ENCODE measurements around the gene ACKR2. TPM values are rescaled to one million over a fixed set of nuclear protein-coding genes. Genes with fewer than 3 reads are reported as not detected.

ACKR2 gene
- total and polyA plus RNA-seq, 2 of the 13 experiments (the other 11 are each of a cell fraction or from before 2014, with no cell fraction given) = 1.1 to 1.9 TPM

DNA sequence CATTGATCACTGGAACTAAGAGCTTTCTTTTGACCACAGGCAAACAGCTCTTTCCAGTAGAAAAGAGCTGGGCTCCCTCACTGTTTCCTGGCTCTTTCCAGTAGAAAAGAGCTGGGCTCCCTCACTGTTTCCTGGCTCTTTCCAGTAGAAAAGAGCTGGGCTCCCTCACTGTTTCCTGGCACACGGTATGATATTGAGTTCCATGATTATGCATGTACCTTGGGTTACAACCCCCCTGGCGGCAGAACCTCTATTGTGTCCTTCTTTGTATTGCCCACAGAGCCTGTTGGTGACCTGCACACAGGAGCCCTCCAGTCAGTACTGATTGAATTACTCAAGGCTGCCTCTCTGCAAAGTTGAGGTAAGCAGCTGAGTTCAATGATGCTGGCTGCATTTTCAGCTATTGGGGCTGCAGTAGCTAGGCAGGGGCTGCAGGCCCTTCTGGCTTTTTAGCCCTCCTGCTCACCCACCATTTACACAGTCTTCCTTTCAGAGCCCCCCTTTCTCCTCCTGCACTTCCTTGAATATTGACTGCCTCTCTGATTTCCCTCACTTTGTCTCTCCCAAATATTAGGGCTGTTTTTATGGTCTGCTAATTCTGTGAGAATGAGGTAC is 10.2 kb downstream of the ACKR2 start (continued):
- TF ChIP-seq, protein P1, sequence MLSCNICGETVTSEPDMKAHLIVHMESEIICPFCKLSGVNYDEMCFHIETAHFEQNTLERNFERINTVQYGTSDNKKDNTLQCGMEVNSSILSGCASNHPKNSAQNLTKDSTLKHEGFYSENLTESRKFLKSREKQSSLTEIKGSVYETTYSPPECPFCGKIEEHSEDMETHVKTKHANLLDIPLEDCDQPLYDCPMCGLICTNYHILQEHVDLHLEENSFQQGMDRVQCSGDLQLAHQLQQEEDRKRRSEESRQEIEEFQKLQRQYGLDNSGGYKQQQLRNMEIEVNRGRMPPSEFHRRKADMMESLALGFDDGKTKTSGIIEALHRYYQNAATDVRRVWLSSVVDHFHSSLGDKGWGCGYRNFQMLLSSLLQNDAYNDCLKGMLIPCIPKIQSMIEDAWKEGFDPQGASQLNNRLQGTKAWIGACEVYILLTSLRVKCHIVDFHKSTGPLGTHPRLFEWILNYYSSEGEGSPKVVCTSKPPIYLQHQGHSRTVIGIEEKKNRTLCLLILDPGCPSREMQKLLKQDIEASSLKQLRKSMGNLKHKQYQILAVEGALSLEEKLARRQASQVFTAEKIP (CRISPR knock-in tag; IDR thresholded peaks at IDR 0.05; ENCODE audit: borderline replicate concordance) = no peak
- no peak for TF ChIP-seq RCOR2 (CRISPR knock-in tag; IDR thresholded peaks at IDR 0.05)
- TF ChIP-seq, protein P2, sequence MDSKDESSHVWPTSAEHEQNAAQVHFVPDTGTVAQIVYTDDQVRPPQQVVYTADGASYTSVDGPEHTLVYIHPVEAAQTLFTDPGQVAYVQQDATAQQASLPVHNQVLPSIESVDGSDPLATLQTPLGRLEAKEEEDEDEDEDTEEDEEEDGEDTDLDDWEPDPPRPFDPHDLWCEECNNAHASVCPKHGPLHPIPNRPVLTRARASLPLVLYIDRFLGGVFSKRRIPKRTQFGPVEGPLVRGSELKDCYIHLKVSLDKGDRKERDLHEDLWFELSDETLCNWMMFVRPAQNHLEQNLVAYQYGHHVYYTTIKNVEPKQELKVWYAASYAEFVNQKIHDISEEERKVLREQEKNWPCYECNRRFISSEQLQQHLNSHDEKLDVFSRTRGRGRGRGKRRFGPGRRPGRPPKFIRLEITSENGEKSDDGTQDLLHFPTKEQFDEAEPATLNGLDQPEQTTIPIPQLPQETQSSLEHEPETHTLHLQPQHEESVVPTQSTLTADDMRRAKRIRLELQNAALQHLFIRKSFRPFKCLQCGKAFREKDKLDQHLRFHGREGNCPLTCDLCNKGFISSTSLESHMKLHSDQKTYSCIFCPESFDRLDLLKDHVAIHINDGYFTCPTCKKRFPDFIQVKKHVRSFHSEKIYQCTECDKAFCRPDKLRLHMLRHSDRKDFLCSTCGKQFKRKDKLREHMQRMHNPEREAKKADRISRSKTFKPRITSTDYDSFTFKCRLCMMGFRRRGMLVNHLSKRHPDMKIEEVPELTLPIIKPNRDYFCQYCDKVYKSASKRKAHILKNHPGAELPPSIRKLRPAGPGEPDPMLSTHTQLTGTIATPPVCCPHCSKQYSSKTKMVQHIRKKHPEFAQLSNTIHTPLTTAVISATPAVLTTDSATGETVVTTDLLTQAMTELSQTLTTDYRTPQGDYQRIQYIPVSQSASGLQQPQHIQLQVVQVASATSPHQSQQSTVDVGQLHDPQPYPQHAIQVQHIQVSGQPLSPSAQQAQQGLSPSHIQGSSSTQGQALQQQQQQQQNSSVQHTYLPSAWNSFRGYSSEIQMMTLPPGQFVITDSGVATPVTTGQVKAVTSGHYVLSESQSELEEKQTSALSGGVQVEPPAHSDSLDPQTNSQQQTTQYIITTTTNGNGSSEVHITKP (CRISPR knock-in tag; IDR thresholded peaks at IDR 0.05; ENCODE audit: low read depth) = 0 out of 2 replicates have a peak, but pooled peaks have one; percentile 32
- TF ChIP-seq, protein P3, sequence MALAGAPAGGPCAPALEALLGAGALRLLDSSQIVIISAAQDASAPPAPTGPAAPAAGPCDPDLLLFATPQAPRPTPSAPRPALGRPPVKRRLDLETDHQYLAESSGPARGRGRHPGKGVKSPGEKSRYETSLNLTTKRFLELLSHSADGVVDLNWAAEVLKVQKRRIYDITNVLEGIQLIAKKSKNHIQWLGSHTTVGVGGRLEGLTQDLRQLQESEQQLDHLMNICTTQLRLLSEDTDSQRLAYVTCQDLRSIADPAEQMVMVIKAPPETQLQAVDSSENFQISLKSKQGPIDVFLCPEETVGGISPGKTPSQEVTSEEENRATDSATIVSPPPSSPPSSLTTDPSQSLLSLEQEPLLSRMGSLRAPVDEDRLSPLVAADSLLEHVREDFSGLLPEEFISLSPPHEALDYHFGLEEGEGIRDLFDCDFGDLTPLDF (CRISPR knock-in tag; IDR thresholded peaks at IDR 0.05) = no peak
- no peak for TF ChIP-seq MED13 (CRISPR knock-in tag; IDR thresholded peaks at IDR 0.05)
- no peak for TF ChIP-seq ZNF367 (CRISPR knock-in tag; IDR thresholded peaks at IDR 0.05; ENCODE audit: borderline replicate concordance)
- no peak for TF ChIP-seq PCBP1 (IDR thresholded peaks at IDR 0.05; ENCODE audit: borderline replicate concordance, low read depth, low read length)
- TF ChIP-seq, protein P4, sequence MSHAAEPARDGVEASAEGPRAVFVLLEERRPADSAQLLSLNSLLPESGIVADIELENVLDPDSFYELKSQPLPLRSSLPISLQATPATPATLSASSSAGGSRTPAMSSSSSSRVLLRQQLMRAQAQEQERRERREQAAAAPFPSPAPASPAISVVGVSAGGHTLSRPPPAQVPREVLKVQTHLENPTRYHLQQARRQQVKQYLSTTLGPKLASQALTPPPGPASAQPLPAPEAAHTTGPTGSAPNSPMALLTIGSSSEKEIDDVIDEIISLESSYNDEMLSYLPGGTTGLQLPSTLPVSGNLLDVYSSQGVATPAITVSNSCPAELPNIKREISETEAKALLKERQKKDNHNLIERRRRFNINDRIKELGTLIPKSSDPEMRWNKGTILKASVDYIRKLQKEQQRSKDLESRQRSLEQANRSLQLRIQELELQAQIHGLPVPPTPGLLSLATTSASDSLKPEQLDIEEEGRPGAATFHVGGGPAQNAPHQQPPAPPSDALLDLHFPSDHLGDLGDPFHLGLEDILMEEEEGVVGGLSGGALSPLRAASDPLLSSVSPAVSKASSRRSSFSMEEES (CRISPR knock-in tag; IDR thresholded peaks at IDR 0.05) = no peak
- 0 out of 2 replicates have a peak, but pooled peaks have one; percentile 17 for TF ChIP-seq FOSL2 (CRISPR knock-in tag; IDR thresholded peaks at IDR 0.05)
- no peak for TF ChIP-seq ZSCAN12 (CRISPR knock-in tag; IDR thresholded peaks at IDR 0.05)
- TF ChIP-seq MYNN (CRISPR knock-in tag; IDR thresholded peaks at IDR 0.05; ENCODE audit: low read depth) = no peak
- no peak for TF ChIP-seq GTF3A (CRISPR knock-in tag; conservative IDR thresholded peaks at IDR 0.05)
- no peak for TF ChIP-seq ZMYM3 (CRISPR knock-in tag; IDR thresholded peaks at IDR 0.05)
- TF ChIP-seq, protein P5, sequence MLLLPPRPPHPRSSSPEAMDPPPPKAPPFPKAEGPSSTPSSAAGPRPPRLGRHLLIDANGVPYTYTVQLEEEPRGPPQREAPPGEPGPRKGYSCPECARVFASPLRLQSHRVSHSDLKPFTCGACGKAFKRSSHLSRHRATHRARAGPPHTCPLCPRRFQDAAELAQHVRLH (CRISPR knock-in tag; IDR thresholded peaks at IDR 0.05; ENCODE audit: borderline replicate concordance, low read depth) = peak; percentile 47; the same call in 1 of the 2 replicates
- no peak for TF ChIP-seq ZNF672 (CRISPR knock-in tag; IDR thresholded peaks at IDR 0.05)
- TF ChIP-seq, protein P6, sequence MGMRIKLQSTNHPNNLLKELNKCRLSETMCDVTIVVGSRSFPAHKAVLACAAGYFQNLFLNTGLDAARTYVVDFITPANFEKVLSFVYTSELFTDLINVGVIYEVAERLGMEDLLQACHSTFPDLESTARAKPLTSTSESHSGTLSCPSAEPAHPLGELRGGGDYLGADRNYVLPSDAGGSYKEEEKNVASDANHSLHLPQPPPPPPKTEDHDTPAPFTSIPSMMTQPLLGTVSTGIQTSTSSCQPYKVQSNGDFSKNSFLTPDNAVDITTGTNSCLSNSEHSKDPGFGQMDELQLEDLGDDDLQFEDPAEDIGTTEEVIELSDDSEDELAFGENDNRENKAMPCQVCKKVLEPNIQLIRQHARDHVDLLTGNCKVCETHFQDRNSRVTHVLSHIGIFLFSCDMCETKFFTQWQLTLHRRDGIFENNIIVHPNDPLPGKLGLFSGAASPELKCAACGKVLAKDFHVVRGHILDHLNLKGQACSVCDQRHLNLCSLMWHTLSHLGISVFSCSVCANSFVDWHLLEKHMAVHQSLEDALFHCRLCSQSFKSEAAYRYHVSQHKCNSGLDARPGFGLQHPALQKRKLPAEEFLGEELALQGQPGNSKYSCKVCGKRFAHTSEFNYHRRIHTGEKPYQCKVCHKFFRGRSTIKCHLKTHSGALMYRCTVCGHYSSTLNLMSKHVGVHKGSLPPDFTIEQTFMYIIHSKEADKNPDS (CRISPR knock-in tag; IDR thresholded peaks at IDR 0.05) = no peak
- no peak for TF ChIP-seq ZNF235 (CRISPR knock-in tag; IDR thresholded peaks at IDR 0.05; ENCODE audit: borderline replicate concordance)
- TF ChIP-seq BRCA1 (CRISPR knock-in tag; IDR thresholded peaks at IDR 0.05) = 0 out of 2 replicates have a peak, but pooled peaks have one; percentile 43
